Measurements from ENCODE around the gene ACAP2.

The ACAP2 gene

GRCh38 chr3:195268576-195269309, 174.1 kb downstream of the ACAP2 start:
- CTCF ChIA-PET, result interaction anchor here (0.9 to 12.6 kb wide), 10 partner anchors 7 to 597 kb away, joined by 3 to 215 read pairs (median 16); partner anchors contain the start of gene LSG1
- DNase-seq (ENCODE audit: extremely low spot score), result no peak
- TF ChIP-seq CTCF (IDR thresholded peaks at IDR 0.05; ENCODE audit: control extremely low read depth, extremely low read depth, low read depth, missing control alignments), result no peak
- POLR2A ChIA-PET, result no interaction called here

DNA sequence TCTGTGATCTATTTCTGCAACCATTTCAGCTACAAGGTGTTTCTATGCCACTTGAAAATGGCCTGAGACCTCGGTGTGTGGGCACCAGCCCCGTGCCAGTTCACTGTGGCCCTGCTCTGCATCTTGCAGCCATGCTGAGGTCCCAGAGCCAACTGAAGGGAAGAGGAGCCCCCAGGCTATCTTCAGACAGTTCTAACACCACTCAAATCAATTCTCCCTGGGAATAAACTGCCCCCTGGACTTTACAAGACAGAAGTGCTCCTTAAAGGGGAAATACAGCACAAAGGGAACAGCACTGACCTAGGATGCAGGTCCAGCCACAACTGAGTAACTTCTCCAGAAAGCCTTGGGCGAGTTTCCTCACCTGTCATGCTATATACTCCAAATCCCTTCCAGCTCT, 175.7 kb downstream of the ACAP2 start:
- no peak for DNase-seq (ENCODE audit: extremely low spot score)
- TF ChIP-seq CTCF (IDR thresholded peaks at IDR 0.05; ENCODE audit: control extremely low read depth, extremely low read depth, low read depth, missing control alignments), result no peak
- ChIA-PET CTCF (interaction anchor here (0.8 to 12.6 kb wide), 4 partner anchors 136 to 596 kb away, joined by 3 to 215 read pairs (median 16); no protein-coding TSS in a partner anchor), POLR2A (no interaction called here)

DNA sequence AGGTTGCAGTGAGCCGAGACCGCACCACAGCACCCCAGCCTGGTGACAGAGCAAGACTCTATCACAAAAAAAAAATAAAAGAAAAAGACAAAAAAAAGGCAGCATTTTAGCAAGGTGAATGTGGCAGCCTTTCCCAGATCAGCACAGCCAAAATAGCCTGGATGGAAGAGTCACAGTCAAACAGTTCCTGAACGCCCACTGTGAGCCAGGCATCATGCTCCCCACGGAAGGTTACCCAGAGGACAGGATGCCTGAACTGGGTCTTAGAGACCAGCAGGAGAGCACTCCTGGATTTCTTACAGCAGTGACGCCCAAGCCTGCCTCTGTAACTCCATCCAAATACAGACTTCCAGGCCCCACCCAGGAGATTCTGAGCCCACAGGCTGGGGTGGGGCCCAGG, 176.4 kb downstream of the ACAP2 start:
- DNase-seq (ENCODE audit: extremely low spot score), result no peak
- ChIA-PET CTCF (interaction anchor here (0.8 to 12.6 kb wide), 2 partner anchors 136 to 257 kb away, joined by 3 to 215 read pairs; no protein-coding TSS in a partner anchor), POLR2A (no interaction called here)
- TF ChIP-seq CTCF (IDR thresholded peaks at IDR 0.05; ENCODE audit: control extremely low read depth, extremely low read depth, low read depth, missing control alignments), result no peak

- DNase-seq (ENCODE audit: extremely low spot score), result no peak
- ChIA-PET CTCF (interaction anchor here (1.5 to 1.7 kb wide), 2 partner anchors 17 to 583 kb away, joined by 4 read pairs; no protein-coding TSS in a partner anchor), POLR2A (no interaction called here)
- no peak for TF ChIP-seq CTCF (IDR thresholded peaks at IDR 0.05; ENCODE audit: control extremely low read depth, extremely low read depth, low read depth, missing control alignments)
Measured at GRCh38 chr3:195265363-195265976, 177.3 kb downstream of the ACAP2 start.

DNA sequence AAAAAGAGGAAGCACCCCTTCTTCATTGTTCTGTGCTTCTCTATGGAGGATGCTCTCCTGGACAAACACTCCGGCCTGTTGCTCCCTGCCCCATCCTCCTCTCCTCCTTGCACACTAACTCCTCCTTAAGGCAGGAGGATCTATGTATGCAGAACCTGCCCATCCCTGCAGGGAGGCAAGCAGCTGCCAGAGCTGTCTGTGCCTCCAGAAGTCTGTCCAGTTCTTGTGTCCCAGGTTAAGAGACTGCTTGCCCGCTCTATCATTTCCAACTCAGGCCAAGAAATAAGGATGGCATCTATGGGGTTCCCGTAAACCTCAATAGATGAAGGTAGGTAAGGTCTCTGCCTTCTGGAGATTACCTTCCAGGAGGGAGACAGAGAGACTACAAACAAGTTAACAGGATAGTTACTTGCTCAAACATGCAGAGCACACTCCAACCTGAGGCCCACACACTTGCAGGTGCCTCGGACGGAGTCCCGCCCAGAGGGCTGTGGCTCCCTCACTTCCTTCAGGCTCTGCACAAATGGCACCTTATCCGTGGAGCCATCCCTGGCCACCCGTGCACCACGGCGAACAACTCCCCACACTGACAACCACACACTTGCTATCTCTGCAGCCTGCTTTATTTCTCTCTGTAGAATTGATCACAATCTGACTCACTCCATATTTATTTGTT, 178.8 kb downstream of the ACAP2 start:
- POLR2A ChIA-PET, result no interaction called here
- TF ChIP-seq CTCF (IDR thresholded peaks at IDR 0.05; ENCODE audit: control extremely low read depth, extremely low read depth, low read depth, missing control alignments), result no peak
- no peak for DNase-seq (ENCODE audit: extremely low spot score)
- CTCF ChIA-PET, result interaction anchor here (1.0 to 3.9 kb wide), 6 partner anchors 6 to 593 kb away, joined by 3 to 72 read pairs (median 10); partner anchors contain the start of genes LSG1 and XXYLT1

DNA sequence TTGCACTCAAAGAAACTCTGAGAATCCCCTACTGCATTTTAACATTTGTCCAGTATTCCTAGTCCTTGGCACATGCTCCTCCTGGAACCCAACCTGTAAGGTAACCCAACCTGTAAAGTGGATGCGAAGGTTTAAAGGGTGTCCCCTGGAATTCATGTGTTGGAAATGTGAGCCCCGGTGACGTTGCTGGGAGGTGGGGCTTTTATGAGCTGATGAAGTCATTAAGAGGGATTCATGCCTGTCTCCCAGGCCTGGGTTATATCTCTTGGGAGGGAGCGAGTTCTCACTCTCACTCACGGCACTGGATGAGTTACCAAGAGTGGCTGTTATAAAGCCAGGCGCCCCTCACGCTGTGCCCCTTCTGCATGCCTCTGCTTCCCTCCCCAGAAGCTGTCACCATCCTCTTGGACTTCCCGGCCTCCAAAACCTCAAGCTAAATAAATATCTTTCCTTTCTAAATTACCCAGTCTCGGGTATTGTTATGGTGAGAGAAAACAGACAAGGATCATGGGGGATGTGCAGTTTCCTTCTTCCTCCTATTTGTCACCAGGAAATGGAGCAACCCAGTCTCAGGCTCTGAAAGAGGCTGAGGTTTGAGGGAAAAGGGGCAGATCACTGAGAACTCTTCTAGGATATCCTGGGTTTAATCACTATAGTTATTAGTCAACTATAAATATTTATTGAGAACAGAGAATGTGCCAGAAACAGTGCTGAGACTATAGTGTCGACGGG, 179.5 kb downstream of the ACAP2 start:
- ChIA-PET CTCF (interaction anchor here (1.4 to 3.9 kb wide), 7 partner anchors 7 to 592 kb away, joined by 3 to 72 read pairs (median 17); partner anchors contain the start of genes LSG1 and XXYLT1), POLR2A (no interaction called here)

More for the DNA sequence above, 179.5 kb downstream of the ACAP2 start:
- TF ChIP-seq CTCF (IDR thresholded peaks at IDR 0.05; ENCODE audit: control extremely low read depth, extremely low read depth, low read depth, missing control alignments), result no peak
- DNase-seq (ENCODE audit: extremely low spot score), result no peak
